Measurements from ENCODE around the gene FAM217B. TPM values are rescaled to one million over a fixed set of nuclear protein-coding genes. Genes with fewer than 3 reads are reported as not detected.

Gene FAM217B
- total RNA-seq, 6 donors from 2014 or later, result 7.1 to 21.3 (median 13.0) TPM

- TF ChIP-seq POLR2AphosphoS5 (IDR thresholded peaks at IDR 0.05), result no peak
- TF ChIP-seq EP300 (IDR thresholded peaks at IDR 0.05), result no peak
- TF ChIP-seq POLR2A (IDR thresholded peaks at IDR 0.05), result no peak
- no peak for TF ChIP-seq CTCF (IDR thresholded peaks at IDR 0.05)
- DNase-seq, result no peak
- Histone ChIP-seq H3K27me3 (no peaks in the 10 kb centered on the region), H3K36me3 (no peaks in the 10 kb centered on the region), H3K4me3 (no peak overlapping the region), H3K27ac (no peak overlapping the region), H3K9me3 (no peaks in the 10 kb centered on the region), H3K4me1 (no peaks in the 10 kb centered on the region)
- no peak for ATAC-seq (ENCODE audit: low FRiP score in 2 of 2)
- 94 to 98% methylated on average over 1 of the region's 1 CpG for WGBS, 2 donors
These were observed 36.6 kb upstream of the FAM217B start for GRCh38 chr20:59903621-59904020.

GRCh38 chr20:59908855-59909254 lies 31.3 kb upstream of the FAM217B start:
- Histone ChIP-seq H3K9me3 (no peaks in the 10 kb centered on the region), H3K36me3 (no peaks in the 10 kb centered on the region), H3K27ac (no peak overlapping the region), H3K27me3 (no peaks in the 10 kb centered on the region), H3K4me1 (no peaks in the 10 kb centered on the region), H3K4me3 (no peak overlapping the region)
- WGBS, 2 donors, result 91 to 92% methylated on average over 5 of the region's 5 CpGs
- DNase-seq, result no peak
- TF ChIP-seq EP300 (IDR thresholded peaks at IDR 0.05), result no peak
- no peak for TF ChIP-seq CTCF (IDR thresholded peaks at IDR 0.05)
- no peak for TF ChIP-seq POLR2AphosphoS5 (IDR thresholded peaks at IDR 0.05)
- TF ChIP-seq POLR2A (IDR thresholded peaks at IDR 0.05), result no peak
- ATAC-seq (ENCODE audit: low FRiP score in 2 of 2), result no peak

- Histone ChIP-seq H3K4me3 (no peak overlapping the region), H3K9me3 (no peaks in the 10 kb centered on the region), H3K36me3 (no peaks in the 10 kb centered on the region), H3K27me3 (no peaks in the 10 kb centered on the region), H3K27ac (no peak overlapping the region), H3K4me1 (no peaks in the 10 kb centered on the region)
- no peak for DNase-seq
- TF ChIP-seq EP300 (IDR thresholded peaks at IDR 0.05) (no peak), CTCF (IDR thresholded peaks at IDR 0.05) (no peak), POLR2A (IDR thresholded peaks at IDR 0.05) (no peak), POLR2AphosphoS5 (IDR thresholded peaks at IDR 0.05) (no peak)
- ATAC-seq (ENCODE audit: low FRiP score in 2 of 2), result no peak
- 85 to 89% methylated on average over 2 of the region's 2 CpGs for WGBS, 2 donors
These were observed 29.1 kb upstream of the FAM217B start for GRCh38 chr20:59911041-59911440.

- TF ChIP-seq POLR2AphosphoS5 (IDR thresholded peaks at IDR 0.05), result no peak
- TF ChIP-seq EP300 (IDR thresholded peaks at IDR 0.05), result no peak
- no peak for TF ChIP-seq POLR2A (IDR thresholded peaks at IDR 0.05)
- no peak for TF ChIP-seq CTCF (IDR thresholded peaks at IDR 0.05)
- DNase-seq, result no peak
- no peaks in the 10 kb centered on the region for H3K9me3 ChIP-seq
- no peaks in the 10 kb centered on the region for H3K36me3 ChIP-seq
- H3K27ac ChIP-seq, result no peak overlapping the region
- H3K4me3 ChIP-seq, result no peak overlapping the region
- no peaks in the 10 kb centered on the region for H3K4me1 ChIP-seq
- 74 to 75% methylated on average over 4 of the region's 4 CpGs for WGBS, 2 donors
- no peak for ATAC-seq (ENCODE audit: low FRiP score in 2 of 2)
- no peaks in the 10 kb centered on the region for H3K27me3 ChIP-seq
These were observed 27.6 kb upstream of the FAM217B start for GRCh38 chr20:59912609-59913008.

GRCh38 chr20:59920944-59921343 lies 19.2 kb upstream of the FAM217B start:
- Histone ChIP-seq H3K27ac (no peak overlapping the region), H3K9me3 (no peaks in the 10 kb centered on the region), H3K4me1 (no peaks in the 10 kb centered on the region), H3K36me3 (no peaks in the 10 kb centered on the region), H3K27me3 (no peaks in the 10 kb centered on the region), H3K4me3 (no peak overlapping the region)
- TF ChIP-seq EP300 (IDR thresholded peaks at IDR 0.05) (no peak), POLR2A (IDR thresholded peaks at IDR 0.05) (no peak), CTCF (IDR thresholded peaks at IDR 0.05) (no peak), POLR2AphosphoS5 (IDR thresholded peaks at IDR 0.05) (no peak)
- no peak for ATAC-seq (ENCODE audit: low FRiP score in 2 of 2)
- DNase-seq, result no peak
